GM21529 (cell line): ENCODE measurements around the gene CDKN1A.
"Not testable (repeated sequence)": the region's sequence is repeated elsewhere in the genome, so short reads cannot be mapped to it uniquely, and the experiment has no call there.

Source experiments
- ATAC-seq: cut with Tn5 transposase; IDR thresholded peaks from one replicate; pipeline ENCODE4 v1.9.1; 2021; ENCODE audit not compliant: unreplicated experiment

CDKN1A gene

DNA sequence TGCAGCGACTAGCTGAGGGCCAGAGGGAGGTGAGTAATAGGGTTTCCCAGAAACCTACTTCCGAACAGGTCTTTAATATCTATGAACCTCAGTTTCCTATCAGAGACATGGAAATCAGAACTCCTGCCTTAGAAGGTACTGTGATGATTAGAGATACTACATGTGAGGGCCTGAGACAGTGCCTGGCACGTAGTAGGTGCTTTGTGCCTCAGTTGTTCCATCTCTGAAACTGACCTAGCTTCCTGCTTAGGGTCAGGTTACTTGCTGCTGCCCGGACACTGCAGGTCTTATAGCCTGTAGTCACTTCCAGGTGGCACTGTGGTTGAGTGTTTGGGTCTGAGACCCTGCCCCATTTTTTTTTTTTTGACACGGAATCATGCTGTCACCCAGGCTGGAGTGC lies 40.0 kb downstream of the CDKN1A start:
- no peak for ATAC-seq

- no peak for ATAC-seq
Measured at GRCh38 chr6:36719126-36719525, 40.6 kb downstream of the CDKN1A start.

- no peak for ATAC-seq
Measured at GRCh38 chr6:36720251-36721141, 42.0 kb downstream of the CDKN1A start.

DNA sequence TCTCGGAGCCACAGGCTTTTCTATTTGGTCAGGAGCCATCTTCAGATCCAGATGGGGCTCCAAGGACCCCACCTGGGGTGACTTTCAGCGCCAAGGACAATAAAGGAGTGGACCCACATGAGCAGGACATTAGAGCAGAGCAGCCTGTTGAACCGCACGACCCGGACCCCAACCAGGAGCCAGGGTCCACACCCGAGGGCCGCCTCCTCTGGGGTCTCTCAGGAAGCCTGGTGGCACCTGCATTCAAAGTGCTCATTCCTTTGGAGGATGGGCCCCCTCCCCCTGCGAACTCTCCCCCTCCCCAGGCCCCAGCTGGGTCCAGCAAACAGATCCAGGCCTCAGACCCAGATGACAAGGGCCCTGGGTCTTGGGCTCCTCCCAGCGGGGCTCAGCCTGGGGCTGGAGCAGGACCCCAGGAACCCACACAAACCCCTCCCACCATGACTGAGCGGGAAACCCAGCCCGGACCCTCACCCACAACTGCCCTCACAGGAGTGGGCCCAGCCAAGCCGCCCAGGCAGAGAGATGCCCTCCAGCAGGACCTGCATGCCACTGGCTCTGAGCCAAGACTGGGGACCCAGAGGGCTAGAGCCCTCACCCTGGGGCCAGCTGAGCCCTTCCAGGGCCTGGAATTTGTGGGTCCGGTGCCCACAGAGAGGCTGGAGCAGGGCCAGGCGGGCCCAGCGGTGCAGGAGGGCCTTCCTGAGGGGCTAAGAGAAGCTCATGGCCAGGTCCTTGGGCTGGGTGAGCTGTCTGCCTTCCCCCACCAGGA lies 43.0 kb downstream of the CDKN1A start:
- no peak for ATAC-seq

DNA sequence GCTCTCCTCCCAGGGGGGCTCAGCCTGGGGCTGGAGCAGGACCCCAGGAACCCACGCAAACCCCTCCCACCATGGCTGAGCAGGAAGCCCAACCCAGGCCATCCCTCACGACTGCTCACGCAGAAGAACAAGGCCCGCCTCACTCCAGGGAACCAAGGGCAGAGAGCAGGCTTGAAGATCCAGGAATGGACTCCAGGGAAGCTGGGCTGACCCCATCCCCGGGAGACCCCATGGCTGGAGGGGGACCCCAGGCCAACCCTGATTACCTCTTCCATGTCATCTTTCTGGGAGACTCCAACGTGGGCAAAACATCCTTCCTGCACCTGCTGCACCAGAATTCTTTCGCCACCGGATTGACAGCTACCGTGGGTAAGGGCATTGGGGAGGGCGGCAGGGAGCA lies 43.9 kb downstream of the CDKN1A start:
- ATAC-seq = no peak

- no peak for ATAC-seq
Measured at GRCh38 chr6:36722879-36723278, 44.4 kb downstream of the CDKN1A start.

DNA sequence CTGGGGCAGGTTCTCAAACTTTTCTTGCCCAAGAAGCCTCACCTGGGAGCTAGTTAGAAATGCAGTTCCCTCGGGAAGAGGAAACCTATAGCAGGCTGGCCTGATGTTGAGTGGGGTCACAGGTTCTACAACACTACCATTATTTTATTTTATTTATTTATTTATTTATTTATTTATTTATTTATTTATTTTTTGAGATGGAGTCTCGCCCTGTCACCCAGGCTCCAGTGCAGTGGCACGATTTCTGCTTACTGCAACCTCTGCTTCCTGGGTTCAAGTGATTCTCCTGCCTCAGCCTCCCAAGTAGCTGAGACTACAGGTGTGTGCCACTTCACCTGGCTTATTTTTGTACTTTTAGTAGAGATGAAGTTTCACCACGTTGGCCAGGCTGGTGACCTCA lies 45.5 kb downstream of the CDKN1A start:
- not testable (repeated sequence) for ATAC-seq

DNA sequence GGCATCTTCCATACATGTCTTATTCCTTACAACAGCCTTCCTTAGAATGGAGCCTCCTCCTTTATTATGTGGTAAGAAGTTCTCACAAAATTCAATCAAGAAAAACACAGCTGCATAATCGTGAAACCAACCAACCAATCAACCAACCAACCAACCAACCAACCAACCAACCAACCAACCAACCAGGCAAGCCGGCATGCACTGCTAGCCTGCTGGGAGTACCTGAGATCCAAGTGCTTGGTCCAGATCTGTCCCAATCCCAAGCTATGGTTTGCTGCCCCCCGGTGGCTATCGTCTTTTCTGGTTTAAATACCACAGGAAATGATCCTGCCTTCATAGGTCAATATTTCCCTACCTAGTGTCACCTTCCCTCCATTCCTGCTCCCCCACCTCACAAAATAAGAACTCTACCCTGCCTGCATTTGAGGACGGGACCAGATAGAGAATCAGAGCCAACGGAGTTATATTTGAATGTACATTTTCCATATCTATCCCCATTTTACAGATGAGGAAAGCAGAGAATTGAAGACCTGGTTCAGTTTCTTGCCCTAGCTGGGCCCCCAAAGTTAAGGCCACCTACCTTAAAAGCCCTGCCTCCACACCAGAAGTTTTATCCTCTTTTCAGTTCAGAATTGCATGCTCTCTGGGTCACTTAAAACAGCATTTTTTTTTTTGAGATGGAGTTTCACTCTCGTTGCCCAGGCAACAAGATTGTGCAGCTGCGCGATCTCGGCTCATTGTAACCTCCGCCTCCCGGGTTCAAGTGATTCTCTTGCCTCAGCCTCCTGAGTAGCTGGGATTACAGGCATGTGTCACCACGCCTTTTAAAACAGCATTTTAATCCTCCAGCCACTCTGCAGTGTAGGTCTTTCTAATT lies 46.2 kb downstream of the CDKN1A start:
- no peak for ATAC-seq

DNA sequence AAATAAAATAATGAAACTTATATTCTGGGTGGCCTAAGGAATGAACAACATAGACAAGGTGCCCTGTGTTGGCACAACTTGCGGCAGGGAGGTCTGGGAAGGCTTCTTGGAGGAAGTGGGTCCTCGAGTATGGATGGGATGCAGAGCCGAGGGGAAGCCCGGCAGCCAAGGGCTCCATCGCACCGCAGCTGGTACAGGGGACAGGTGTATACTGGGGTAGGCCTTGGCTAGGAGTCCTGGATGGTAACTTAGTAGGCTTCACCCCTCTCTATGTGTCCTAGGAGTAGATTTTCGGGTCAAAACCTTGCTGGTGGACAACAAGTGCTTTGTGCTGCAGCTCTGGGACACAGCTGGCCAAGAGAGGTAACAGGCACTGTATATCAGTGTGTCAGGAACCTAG lies 47.1 kb downstream of the CDKN1A start:
- no peak for ATAC-seq

DNA sequence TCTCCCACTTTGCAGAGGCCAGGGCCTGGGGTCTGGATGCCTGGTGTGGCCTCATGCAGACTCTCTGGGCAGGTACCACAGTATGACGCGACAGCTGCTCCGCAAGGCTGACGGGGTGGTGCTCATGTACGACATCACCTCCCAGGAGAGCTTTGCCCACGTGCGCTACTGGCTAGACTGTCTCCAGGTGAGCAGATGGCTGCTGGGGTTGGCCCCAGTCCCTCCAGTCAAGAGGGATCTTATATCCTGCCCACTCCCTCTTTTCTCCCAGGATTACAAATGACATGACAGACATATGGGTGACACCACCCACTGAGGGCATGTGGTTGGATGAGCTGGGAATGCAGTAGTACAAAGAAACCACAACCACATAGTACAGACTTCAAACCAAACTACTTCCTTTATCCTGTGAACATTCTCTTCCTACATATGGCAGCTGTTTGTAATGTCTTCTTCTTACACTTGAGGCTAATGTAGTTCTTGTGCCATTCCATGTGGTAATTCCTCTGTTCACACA lies 49.0 kb downstream of the CDKN1A start:
- no peak for ATAC-seq

DNA sequence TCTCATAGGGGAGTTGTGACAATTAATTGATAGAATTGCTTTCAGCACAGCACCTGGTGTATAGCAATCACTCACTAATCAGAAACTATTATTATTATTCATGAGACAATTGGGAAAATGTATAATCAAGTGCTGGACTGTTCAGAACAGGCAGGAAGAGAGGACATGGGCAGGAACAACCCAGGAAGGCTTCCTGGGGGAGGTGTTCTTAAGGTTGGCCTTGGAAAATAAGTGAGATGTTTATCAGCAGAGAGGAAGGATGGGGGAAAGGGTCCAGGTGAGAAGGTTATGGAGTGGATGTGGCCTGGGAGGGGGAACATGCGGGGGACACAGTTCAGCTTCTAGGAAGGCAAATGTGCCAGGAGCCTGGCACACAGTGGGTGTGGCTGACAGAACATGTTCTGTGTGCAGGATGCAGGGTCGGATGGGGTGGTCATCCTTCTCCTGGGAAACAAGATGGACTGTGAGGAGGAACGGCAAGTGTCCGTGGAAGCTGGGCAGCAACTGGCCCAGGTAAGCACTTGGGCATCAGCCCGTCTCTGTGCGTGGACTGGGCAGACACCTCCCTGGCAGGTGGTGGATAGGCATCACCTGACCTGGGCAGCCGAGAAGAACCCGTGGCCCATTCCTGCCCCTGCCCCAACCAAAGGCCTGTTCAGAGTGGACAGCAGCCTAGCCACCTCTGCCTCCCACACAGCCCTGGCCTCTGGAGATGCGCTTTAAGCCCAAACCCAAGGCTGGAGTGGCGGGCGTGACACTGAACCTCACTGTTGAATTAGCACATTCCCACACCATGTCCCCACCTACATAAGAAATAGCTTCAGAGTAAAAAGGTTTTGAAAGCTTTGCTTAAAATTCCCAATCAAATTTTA lies 50.0 kb downstream of the CDKN1A start:
- no peak for ATAC-seq

DNA sequence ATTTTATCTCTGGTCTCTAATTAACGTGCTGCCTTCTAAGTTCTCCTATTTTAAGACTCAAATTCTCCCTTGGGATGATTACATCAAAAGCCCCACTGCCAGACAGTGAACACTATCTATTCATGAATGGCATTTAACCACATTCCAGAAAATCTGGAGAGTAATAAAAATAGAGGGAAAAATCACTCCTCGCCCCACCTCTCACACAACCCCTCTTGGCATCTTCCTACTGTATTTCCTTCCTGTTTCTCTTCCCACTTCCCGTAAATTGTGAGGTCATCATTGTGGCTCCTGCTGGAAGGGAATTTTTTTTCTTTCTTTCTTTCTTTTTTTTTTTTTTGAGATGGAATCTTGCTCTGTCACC lies 50.6 kb downstream of the CDKN1A start:
- no peak for ATAC-seq

DNA sequence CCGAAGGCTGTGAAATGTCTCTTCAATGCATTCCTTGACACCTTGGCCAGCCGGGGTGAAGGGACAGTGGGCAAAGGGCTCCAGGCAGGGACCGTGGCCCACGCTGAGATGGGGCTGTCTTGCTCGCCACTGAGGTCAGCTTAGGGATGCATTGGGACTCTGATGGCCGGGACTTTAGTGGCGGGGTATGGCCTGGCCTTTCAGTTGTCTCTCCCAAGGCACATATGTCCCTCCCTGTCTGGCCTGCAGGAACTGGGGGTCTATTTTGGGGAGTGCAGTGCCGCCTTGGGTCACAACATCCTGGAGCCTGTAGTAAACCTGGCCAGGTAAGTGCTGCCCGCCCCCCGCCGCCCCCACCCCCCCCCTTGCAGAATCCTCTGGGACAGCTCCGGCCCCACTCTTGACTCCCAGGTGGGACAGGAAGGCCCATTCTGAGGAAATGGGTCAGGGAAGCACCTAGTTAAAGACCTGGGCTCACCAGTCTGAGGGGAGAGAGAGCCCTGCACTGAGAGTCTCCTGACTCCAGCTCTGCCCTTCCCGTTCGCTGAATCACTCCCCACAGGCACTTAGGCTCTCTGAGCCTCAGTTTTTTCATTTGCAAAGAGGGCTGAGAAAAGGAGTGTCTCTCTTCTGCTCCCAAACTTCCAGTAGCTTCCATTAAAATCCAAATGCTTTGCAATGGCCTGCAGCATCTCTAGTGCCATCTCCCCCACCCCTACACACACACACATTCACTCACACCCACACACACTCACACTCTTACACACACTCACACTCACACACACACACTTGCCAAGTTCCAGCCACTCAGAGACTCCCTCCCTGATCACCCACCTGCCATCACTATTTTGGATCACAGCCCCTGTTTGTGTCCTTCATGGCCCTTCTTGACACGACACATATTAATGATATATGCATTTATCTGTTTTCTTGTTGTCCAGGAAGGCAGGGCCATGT lies 52.2 kb downstream of the CDKN1A start:
- ATAC-seq = no peak

DNA sequence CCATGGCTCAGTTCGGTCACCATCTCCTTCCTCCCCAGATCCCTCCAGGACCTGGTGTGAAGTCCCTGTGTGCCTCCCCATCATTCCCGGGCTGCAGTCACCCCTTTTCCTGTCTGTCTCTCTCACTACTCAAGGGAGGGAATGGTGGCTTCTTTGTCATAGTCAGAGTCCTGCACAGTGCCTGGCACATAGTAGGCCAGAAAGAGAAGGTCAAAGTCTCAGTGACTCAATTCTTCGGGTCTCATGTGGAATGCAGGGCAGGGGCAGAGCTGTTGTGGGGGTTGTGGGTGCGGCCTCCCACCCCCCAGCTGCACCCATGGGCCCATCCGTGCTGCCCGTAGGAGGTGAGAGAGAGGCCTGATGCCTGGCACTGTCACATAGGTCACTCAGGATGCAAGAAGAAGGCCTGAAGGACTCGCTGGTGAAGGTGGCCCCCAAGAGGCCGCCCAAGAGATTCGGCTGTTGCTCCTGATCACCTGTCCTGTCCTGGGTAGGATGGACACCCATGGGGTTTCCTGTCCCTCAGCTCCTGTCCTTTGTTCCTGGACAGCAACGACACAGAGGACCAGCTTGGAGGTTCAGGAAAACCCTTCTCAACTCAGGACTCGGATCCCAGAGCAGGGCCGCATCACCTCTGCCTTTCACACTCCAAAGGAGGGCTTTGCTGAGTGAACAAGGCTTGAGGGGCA lies 53.3 kb downstream of the CDKN1A start:
- no peak for ATAC-seq

DNA sequence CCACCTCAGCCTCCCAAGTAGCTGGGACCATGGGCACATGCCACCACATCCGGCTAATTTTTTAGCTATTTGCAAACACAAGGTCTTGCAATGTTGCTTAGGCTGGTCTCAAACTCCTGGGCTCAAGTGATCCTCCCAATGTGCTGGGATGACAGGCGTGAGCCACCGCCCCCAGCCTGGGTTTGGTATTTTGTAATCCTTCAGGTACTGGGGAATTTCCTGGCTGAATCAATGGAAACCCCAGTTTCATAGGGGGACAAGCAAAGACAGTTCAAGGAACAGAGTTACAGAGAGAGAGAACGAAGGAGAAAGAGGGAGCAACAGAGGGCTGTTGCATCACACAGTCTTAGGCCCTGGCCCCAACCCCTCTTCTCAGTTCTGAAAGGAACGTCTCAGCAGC lies 54.8 kb downstream of the CDKN1A start:
- no peak for ATAC-seq

DNA sequence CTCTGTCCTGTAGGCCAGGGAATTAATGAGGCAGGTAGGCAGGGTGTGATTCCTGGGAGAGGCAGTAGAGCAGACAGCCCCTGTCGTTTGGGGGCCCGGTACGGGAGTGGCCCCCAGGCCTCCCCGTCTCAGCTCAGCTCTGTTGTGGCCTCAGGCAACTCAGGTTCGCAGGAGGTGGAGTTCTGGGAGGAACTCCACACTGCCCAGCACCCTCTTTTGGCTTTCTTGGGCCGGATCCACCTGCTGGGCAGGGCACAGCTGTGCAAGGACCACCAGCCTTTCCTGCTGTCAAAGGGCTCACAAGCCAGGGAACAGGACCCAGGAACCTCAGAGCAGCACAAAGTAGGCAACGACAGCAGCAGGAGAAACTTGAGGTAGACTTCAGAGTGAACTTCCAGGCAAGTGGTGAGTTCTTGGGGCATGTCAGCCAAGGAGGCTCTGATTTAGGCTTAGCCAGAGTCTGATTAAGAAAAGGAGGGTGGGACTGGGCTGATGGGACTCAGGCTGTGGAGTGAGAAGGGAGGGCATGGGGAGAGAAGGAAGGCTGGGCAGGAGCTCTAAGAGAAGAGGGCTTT lies 56.1 kb downstream of the CDKN1A start:
- ATAC-seq = no peak

DNA sequence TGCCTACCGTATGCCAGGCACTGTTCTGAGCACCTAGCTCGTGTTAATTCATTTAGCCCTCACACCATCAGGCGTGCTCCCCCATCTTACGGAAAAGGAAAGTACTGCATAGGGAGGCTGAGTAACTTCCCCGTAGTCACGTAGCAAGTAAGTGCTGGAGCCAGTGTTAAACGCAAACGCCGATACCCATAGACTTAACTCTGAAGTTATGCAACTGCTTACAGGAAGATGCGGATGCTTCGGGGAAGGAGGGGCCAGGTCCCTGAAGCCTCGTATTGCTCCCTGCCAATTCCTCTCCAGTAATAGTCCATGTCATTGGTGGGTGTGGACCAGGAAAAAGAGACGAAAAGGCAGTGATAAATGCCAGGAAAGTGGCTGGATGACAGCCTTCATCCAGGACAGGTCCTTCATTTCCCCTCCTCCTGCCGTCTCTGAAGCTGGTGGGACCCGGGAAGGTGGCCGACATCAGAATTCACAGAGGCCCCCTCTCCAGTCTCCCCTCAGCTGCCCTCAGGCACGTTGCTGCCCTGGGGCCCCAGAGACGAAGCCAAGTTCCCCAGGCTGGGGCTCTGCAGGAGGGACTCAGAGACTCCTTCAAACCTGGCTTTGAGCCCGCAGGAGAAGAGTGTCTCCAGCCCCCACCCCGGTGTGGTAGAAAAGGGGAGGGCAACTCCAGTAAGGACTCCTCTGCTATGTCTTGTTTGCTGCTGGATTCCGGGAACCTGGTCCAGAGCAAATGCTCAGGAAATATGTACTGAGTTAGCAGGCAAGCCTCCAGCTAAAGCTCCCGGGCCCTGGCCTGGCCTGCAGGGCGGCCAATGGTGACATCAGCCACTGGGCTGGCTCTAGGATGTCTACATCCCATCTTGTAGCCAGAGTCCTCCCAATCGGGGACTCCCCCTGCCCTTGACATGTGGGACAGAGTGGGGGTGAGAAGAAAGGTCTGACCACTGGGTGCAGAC lies 56.9 kb downstream of the CDKN1A start:
- ATAC-seq = no peak
